IMR-90 (cell line): ENCODE measurements around the gene PALLD. TPM values are rescaled to one million over a fixed set of nuclear protein-coding genes. Genes with fewer than 3 reads are reported as not detected.

Experiments
- ATAC-seq: fragments of 200-7000 bp; cut with Tn5 transposase; 2 replicates; pipeline ENCODE4 v1.9.1; 2020; ENCODE audit warnings: low read depth, mild to moderate bottlenecking, moderate library complexity
- BruUV-seq: library from RNA; stranded (reverse); fragments of 400-500 nt; replicated peaks from 2 replicates; lab custom pipeline; 2021; lab: Mats Ljungman, UMichigan
- CTCF ChIA-PET: fragments of 300-600 bp; formaldehyde crosslinking; extraction: SDS; loops from one replicate; lab custom pipeline; 2021; ENCODE audit warnings: antibody characterized with exemption; lab: Yijun Ruan, JAX
- POLR2A ChIA-PET: fragments of 300-600 bp; sonication (Branson Sonifier 250); formaldehyde crosslinking; loops from one replicate; lab custom pipeline; 2022; ENCODE audit warnings: antibody characterized with exemption; ENCODE audit not compliant: unreplicated experiment; lab: Charles Lee
- DNase-seq: peaks from one replicate; pipeline ENCODE4 v3.0.0; 2013
- H2AFZ ChIP-seq: replicated peaks from 2 replicates; pipeline ENCODE3; 2013; ENCODE audit warnings: low read length, mild to moderate bottlenecking; ENCODE audit not compliant: poor library complexity
- H2AK5ac ChIP-seq: 2 replicates; pipeline ENCODE4 v1.6.1; 2013; ENCODE audit warnings: low read depth, low read length, inconsistent platforms
- H2AK9ac ChIP-seq: replicated peaks from 2 replicates; pipeline ENCODE3; 2013; ENCODE audit warnings: mild to moderate bottlenecking, low read depth, low read length, moderate library complexity; ENCODE audit not compliant: poor library complexity
- H2BK120ac ChIP-seq: 2 replicates; pipeline ENCODE4 v1.6.1; 2013; ENCODE audit warnings: low read depth, low read length, inconsistent platforms
- H2BK15ac ChIP-seq: 3 replicates; pipeline ENCODE4 v1.6.1; 2013; ENCODE audit warnings: low read depth, low read length, inconsistent platforms
- H2BK20ac ChIP-seq: 2 replicates; pipeline ENCODE4 v1.6.1; 2013; ENCODE audit warnings: low read depth, mild to moderate bottlenecking, inconsistent platforms, low read length, moderate library complexity
- H2BK5ac ChIP-seq: 2 replicates; pipeline ENCODE4 v1.6.1; 2013; ENCODE audit warnings: mild to moderate bottlenecking, low read depth, low read length, inconsistent platforms; ENCODE audit not compliant: poor library complexity, severe bottlenecking
- H3K14ac ChIP-seq: replicated peaks from 2 replicates; pipeline ENCODE4 v1.6.1; 2013; ENCODE audit warnings: low read depth, low read length, inconsistent platforms
- H3K18ac ChIP-seq: 2 replicates; pipeline ENCODE4 v1.6.1; 2013; ENCODE audit warnings: low read depth, low read length, control low read depth
- H3K23ac ChIP-seq: 2 replicates; pipeline ENCODE4 v1.6.1; 2013; ENCODE audit warnings: low read depth, low read length, inconsistent platforms
- H3K27ac ChIP-seq: 2 replicates; pipeline ENCODE4 v1.5.1; 2013; ENCODE audit warnings: mild to moderate bottlenecking, control low read depth, low read length; ENCODE audit not compliant: insufficient read depth
- H3K27me3 ChIP-seq: 2 replicates; pipeline ENCODE4 v1.6.1; 2013; ENCODE audit warnings: low read length; ENCODE audit not compliant: control insufficient read depth, insufficient read depth
- H3K36me3 ChIP-seq: 2 replicates; pipeline ENCODE4 v1.6.1; 2013; ENCODE audit warnings: low read length, mixed read lengths; ENCODE audit not compliant: control insufficient read depth, insufficient read depth
- H3K4ac ChIP-seq: 2 replicates; pipeline ENCODE4 v1.6.1; 2013; ENCODE audit warnings: low read depth, low read length, inconsistent platforms
- H3K4me1 ChIP-seq: 2 replicates; pipeline ENCODE4 v1.6.1; 2013; ENCODE audit warnings: low read length, mixed read lengths; ENCODE audit not compliant: control insufficient read depth, insufficient read depth
- H3K4me2 ChIP-seq: 2 replicates; pipeline ENCODE4 v1.6.1; 2013; ENCODE audit warnings: low read depth, mild to moderate bottlenecking, control low read depth, low read length, moderate library complexity
- H3K4me3 ChIP-seq: 2 replicates; pipeline ENCODE4 v1.5.1; 2013; ENCODE audit warnings: low read depth, mild to moderate bottlenecking, control low read depth, low read length, moderate library complexity; ENCODE audit not compliant: insufficient read depth
- H3K56ac ChIP-seq: 2 replicates; pipeline ENCODE4 v1.6.1; 2013; ENCODE audit warnings: low read length, inconsistent platforms; ENCODE audit not compliant: insufficient read depth; ENCODE audit errors: extremely low read depth
- H3K79me1 ChIP-seq, 2 experiments: 2 replicates each; pipeline ENCODE4 v1.6.1; 2013; ENCODE audit warnings: low read length in 2 of 2, inconsistent platforms in 1 of 2, low read depth in 1 of 2
- H3K9ac ChIP-seq: 2 replicates; pipeline ENCODE4 v1.6.1; 2013; ENCODE audit warnings: low read depth, low read length, control low read depth
- H3K9me1 ChIP-seq: 2 replicates; pipeline ENCODE4 v1.6.1; 2013; ENCODE audit warnings: low read length, inconsistent platforms; ENCODE audit not compliant: insufficient read depth
- H3K9me3 ChIP-seq: 2 replicates; pipeline ENCODE4 v1.6.1; 2013; ENCODE audit warnings: low read length; ENCODE audit not compliant: control insufficient read depth, insufficient read depth
- H4K20me1 ChIP-seq: 2 replicates; pipeline ENCODE4 v1.6.1; 2013; ENCODE audit warnings: low read length, inconsistent platforms; ENCODE audit not compliant: insufficient read depth
- H4K5ac ChIP-seq: 2 replicates; pipeline ENCODE4 v1.6.1; 2013; ENCODE audit warnings: mild to moderate bottlenecking, low read depth, low read length, control low read depth
- H4K8ac ChIP-seq, 2 experiments: 2 replicates each; pipeline ENCODE4 v1.6.1; 2013; ENCODE audit warnings: low read depth in 2 of 2, low read length in 2 of 2, control low read depth in 1 of 2, inconsistent platforms in 1 of 2
- H4K91ac ChIP-seq: 2 replicates; pipeline ENCODE4 v1.6.1; 2013; ENCODE audit warnings: low read depth, low read length, inconsistent platforms; ENCODE audit not compliant: insufficient read depth
- BHLHE40 ChIP-seq: fragments of 150-350 bp; IDR thresholded peaks from 2 replicates; pipeline ENCODE4 v1.6.1; 2016; ENCODE audit warnings: mild to moderate bottlenecking, low read depth, low read length
- CEBPB ChIP-seq: IDR thresholded peaks from 2 replicates; pipeline ENCODE4 v1.6.1; 2012; ENCODE audit warnings: low read depth, low read length, improper control_type of control experiment
- CHD1 ChIP-seq: IDR thresholded peaks from 2 replicates; pipeline ENCODE4 v1.6.1; 2012; ENCODE audit warnings: low read depth, low read length, improper control_type of control experiment
- FOS ChIP-seq: fragments of 150-350 bp; IDR thresholded peaks from 2 replicates; pipeline ENCODE4 v1.6.1; 2016; ENCODE audit warnings: low read depth, low read length
- MAFK ChIP-seq: IDR thresholded peaks from 2 replicates; pipeline ENCODE4 v1.6.1; 2012; ENCODE audit warnings: low read depth, low read length, improper control_type of control experiment
- MAZ ChIP-seq: IDR thresholded peaks from 2 replicates; pipeline ENCODE4 v1.6.1; 2012; ENCODE audit warnings: low read depth, mild to moderate bottlenecking, low read length, improper control_type of control experiment, moderate library complexity, borderline replicate concordance
- MXI1 ChIP-seq: IDR thresholded peaks from 2 replicates; pipeline ENCODE4 v1.6.1; 2012; ENCODE audit warnings: low read depth, mild to moderate bottlenecking, low read length, moderate library complexity, borderline replicate concordance
- NFE2L2 ChIP-seq: fragments of 150-350 bp; IDR thresholded peaks from 2 replicates; pipeline ENCODE4 v1.6.1; 2016; ENCODE audit warnings: low read depth, mild to moderate bottlenecking, low read length
- POLR2A ChIP-seq: IDR thresholded peaks from 2 replicates; pipeline ENCODE4 v1.6.1; 2012; ENCODE audit warnings: mild to moderate bottlenecking, low read depth, low read length
- RAD21 ChIP-seq: IDR thresholded peaks from 2 replicates; pipeline ENCODE4 v1.6.1; 2012; ENCODE audit warnings: low read length, improper control_type of control experiment
- RCOR1 ChIP-seq: IDR thresholded peaks from 2 replicates; pipeline ENCODE4 v1.6.1; 2012; ENCODE audit warnings: mild to moderate bottlenecking, low read length, improper control_type of control experiment; ENCODE audit not compliant: insufficient replicate concordance
- RFX5 ChIP-seq: IDR thresholded peaks from 2 replicates; pipeline ENCODE4 v1.8.0; 2012; ENCODE audit warnings: low read depth, mild to moderate bottlenecking, low read length, moderate library complexity
- SMC3 ChIP-seq: fragments of 150-350 bp; IDR thresholded peaks from 2 replicates; pipeline ENCODE4 v1.6.1; 2016; ENCODE audit warnings: low read depth, mild to moderate bottlenecking, antibody characterized with exemption, low read length, moderate library complexity
- whole genome bisulfite sequencing, 2 experiments: methylation state at CpG; one replicate each; pipeline versions ENCODE4 v1.1.5 to v1.1.7; 2013; ENCODE audit warnings: missing lambda C conversion rate in 2 of 2; ENCODE audit not compliant: insufficient read length in 1 of 2; ENCODE audit errors: extremely low coverage in 2 of 2; 5-methylcytosine and 5-hydroxymethylcytosine counted together
- dilution Hi-C: fragments of 300-500 bp; cut with HindIII; formaldehyde crosslinking; loops from one replicate; pipeline ENCODE4 v1.14.3; 2018; ENCODE audit warnings: low sequenced_read_pairs; ENCODE audit not compliant: unreplicated experiment
- in situ Hi-C: fragments of 300-500 bp; cut with MboI; formaldehyde crosslinking; loops from 3 replicates; pipeline ENCODE4 v1.14.3; 2019; ENCODE audit warnings: low sequenced_read_pairs, inconsistent platforms, mixed read lengths
- intact Hi-C: fragments of 100-400 bp; cut with micrococcal nuclease; formaldehyde crosslinking; loops from 2 replicates; pipeline ENCODE4 v1.10.0; 2022
- polyA plus RNA-seq, 3 experiments: library from polyadenylated mRNA; depleted of rRNA; stranded (reverse); fragments of >200 nt; gene quantifications; 2 replicates each; pipeline ENCODE4 v1.2.3, GENCODE V29; 2012; ENCODE audit warnings: low replicate concordance in 1 of 3
- total RNA-seq: library from RNA; depleted of rRNA; stranded (reverse); fragments of >200 nt; gene quantifications from 2 replicates; pipeline ENCODE4 v1.2.3, GENCODE V29; 2012
- TF ChIP-seq, protein P1 (sequence below): fragments of 150-350 bp; IDR thresholded peaks from 2 replicates; pipeline ENCODE4 v1.6.1; 2017; ENCODE audit warnings: mild to moderate bottlenecking, antibody characterized with exemption, low read length, low read depth
- TF ChIP-seq, protein P2 (sequence below): conservative IDR thresholded peaks from 2 replicates; pipeline ENCODE4 v1.5.1; 2012; ENCODE audit warnings: mild to moderate bottlenecking, low read depth, low read length, improper control_type of control experiment
- TF ChIP-seq, protein P3 (sequence below): fragments of 150-350 bp; IDR thresholded peaks from 2 replicates; pipeline ENCODE4 v1.6.1; 2016; ENCODE audit warnings: low read depth, mild to moderate bottlenecking, low read length, moderate library complexity, borderline replicate concordance

PALLD gene
- total and polyA plus RNA-seq, 2 of the 4 experiments (the other 2 are of a cell fraction): 91.0 to 91.9 TPM

DNA sequence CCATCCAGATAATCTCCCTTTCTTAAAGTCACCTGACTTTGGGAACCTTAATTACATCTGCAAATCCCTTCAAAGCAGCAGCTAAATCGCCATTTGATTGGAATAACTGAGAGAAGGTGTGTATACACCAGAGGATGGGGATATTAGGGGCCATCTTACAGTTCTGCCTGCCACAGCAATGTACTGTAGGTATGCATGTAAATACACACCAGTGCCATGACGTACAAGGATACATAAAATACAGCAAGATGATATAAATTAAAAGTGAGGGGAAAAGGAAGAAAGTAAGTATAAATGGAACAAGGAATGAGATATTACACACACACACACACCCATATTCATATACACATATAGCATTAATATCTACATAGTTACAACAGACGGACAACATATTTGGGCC is 432.0 kb downstream of the PALLD start:
- DNase-seq: no peak
- no peak overlapping the region for H3K9ac ChIP-seq
- H3K4me3 ChIP-seq: no peak overlapping the region
- H2BK20ac ChIP-seq: no peak overlapping the region
- ChIA-PET POLR2A (no interaction called here), CTCF (no interaction called here)
- no peak for TF ChIP-seq CEBPB
- TF ChIP-seq NFE2L2: no peak
- no peak for TF ChIP-seq SMC3
- TF ChIP-seq MAFK: no peak
- TF ChIP-seq RCOR1: no peak
- TF ChIP-seq CHD1: no peak
- no peak for TF ChIP-seq MAZ
- TF ChIP-seq BHLHE40: no peak
- no peak for TF ChIP-seq RFX5
- TF ChIP-seq, protein P1, sequence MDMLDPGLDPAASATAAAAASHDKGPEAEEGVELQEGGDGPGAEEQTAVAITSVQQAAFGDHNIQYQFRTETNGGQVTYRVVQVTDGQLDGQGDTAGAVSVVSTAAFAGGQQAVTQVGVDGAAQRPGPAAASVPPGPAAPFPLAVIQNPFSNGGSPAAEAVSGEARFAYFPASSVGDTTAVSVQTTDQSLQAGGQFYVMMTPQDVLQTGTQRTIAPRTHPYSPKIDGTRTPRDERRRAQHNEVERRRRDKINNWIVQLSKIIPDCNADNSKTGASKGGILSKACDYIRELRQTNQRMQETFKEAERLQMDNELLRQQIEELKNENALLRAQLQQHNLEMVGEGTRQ: no peak
- no peak for TF ChIP-seq FOS
- TF ChIP-seq, protein P2, sequence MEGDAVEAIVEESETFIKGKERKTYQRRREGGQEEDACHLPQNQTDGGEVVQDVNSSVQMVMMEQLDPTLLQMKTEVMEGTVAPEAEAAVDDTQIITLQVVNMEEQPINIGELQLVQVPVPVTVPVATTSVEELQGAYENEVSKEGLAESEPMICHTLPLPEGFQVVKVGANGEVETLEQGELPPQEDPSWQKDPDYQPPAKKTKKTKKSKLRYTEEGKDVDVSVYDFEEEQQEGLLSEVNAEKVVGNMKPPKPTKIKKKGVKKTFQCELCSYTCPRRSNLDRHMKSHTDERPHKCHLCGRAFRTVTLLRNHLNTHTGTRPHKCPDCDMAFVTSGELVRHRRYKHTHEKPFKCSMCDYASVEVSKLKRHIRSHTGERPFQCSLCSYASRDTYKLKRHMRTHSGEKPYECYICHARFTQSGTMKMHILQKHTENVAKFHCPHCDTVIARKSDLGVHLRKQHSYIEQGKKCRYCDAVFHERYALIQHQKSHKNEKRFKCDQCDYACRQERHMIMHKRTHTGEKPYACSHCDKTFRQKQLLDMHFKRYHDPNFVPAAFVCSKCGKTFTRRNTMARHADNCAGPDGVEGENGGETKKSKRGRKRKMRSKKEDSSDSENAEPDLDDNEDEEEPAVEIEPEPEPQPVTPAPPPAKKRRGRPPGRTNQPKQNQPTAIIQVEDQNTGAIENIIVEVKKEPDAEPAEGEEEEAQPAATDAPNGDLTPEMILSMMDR: no peak
- no peak for TF ChIP-seq RAD21
- no peak for TF ChIP-seq MXI1
- TF ChIP-seq POLR2A: no peak
- TF ChIP-seq, protein P3, sequence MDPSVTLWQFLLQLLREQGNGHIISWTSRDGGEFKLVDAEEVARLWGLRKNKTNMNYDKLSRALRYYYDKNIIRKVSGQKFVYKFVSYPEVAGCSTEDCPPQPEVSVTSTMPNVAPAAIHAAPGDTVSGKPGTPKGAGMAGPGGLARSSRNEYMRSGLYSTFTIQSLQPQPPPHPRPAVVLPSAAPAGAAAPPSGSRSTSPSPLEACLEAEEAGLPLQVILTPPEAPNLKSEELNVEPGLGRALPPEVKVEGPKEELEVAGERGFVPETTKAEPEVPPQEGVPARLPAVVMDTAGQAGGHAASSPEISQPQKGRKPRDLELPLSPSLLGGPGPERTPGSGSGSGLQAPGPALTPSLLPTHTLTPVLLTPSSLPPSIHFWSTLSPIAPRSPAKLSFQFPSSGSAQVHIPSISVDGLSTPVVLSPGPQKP: no peak
- ATAC-seq: no peak
- H4K91ac ChIP-seq: no peak overlapping the region
- peaks cover 9 to 12% of the 10 kb centered on the region in 2 experiments for H3K79me1 ChIP-seq
- no peak overlapping the region for H4K5ac ChIP-seq
- no peak overlapping the region for H3K14ac ChIP-seq
- H3K4ac ChIP-seq: no peak overlapping the region
- no peak overlapping the region for H3K4me2 ChIP-seq
- no peak overlapping the region for H3K23ac ChIP-seq
- no peak overlapping the region for H2BK120ac ChIP-seq
- no peaks in the 10 kb centered on the region for H3K4me1 ChIP-seq
- no peak overlapping the region for H3K18ac ChIP-seq
- H2BK15ac ChIP-seq: no peak overlapping the region
- dilution Hi-C loops (no loop called here), intact Hi-C loops (no loop called here), in situ Hi-C loops (no loop called here)
- H4K20me1 ChIP-seq: no peaks in the 10 kb centered on the region
- peaks cover 13% of the 10 kb centered on the region for H3K9me3 ChIP-seq
- H3K27me3 ChIP-seq: no peaks in the 10 kb centered on the region
- no peak overlapping the region for H2AK5ac ChIP-seq
- peaks cover 36% of the 10 kb centered on the region for H3K36me3 ChIP-seq
- no peak overlapping the region for H2BK5ac ChIP-seq
- no TSS peak for BruUV-seq
- no peak overlapping the region for H2AFZ ChIP-seq
- no CpG with 5 or more reads among the region's 3 CpGs for WGBS, 2 experiments
- no peak overlapping the region for H3K27ac ChIP-seq
- no peak overlapping the region for H2AK9ac ChIP-seq
- no peaks in the 10 kb centered on the region for H3K9me1 ChIP-seq
- no peak overlapping the region for H4K8ac ChIP-seq
- no peak overlapping the region for H3K56ac ChIP-seq
